ENCODE results near the gene CDH13. TPM values are rescaled to one million over a fixed set of nuclear protein-coding genes. Genes with fewer than 3 reads are reported as not detected.

The CDH13 gene
- polyA plus RNA-seq, 1 experiment, result 113 TPM

DNA sequence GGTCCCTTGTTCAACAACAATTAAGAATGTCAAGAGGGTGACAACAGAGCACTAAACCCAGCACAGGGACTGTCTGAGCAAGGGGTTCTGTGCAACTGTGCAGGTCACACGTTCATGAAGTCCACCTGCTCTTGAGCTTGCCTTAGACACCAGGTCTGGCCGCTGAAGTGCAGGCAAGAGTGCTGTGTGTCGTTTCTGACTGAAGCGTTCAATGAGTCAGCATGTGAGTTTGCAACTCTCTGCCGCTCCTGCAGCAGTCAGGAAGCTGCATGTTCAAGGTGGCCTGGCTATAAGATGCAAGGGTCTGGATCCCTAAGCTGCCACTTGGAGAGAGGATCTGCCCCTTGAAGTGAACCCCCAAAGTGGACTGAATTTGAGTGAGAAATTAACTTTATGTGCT, 848.3 kb downstream of the CDH13 start:
- CTCF ChIA-PET, result no interaction called here
- H3K4me3 ChIP-seq (ENCODE audit: low read depth, low read length), result no peak overlapping the region
- DNase-seq (ENCODE audit: low read depth), result no peak
- H3K27me3 ChIP-seq (ENCODE audit: control insufficient read depth, insufficient read depth, low read length), result no peaks in the 10 kb centered on the region
- POLR2A ChIA-PET, result interaction anchor here (0.6 kb wide), 1 partner anchor 637 kb away, joined by 4 read pairs; no protein-coding TSS in a partner anchor
- TF ChIP-seq, protein P1, sequence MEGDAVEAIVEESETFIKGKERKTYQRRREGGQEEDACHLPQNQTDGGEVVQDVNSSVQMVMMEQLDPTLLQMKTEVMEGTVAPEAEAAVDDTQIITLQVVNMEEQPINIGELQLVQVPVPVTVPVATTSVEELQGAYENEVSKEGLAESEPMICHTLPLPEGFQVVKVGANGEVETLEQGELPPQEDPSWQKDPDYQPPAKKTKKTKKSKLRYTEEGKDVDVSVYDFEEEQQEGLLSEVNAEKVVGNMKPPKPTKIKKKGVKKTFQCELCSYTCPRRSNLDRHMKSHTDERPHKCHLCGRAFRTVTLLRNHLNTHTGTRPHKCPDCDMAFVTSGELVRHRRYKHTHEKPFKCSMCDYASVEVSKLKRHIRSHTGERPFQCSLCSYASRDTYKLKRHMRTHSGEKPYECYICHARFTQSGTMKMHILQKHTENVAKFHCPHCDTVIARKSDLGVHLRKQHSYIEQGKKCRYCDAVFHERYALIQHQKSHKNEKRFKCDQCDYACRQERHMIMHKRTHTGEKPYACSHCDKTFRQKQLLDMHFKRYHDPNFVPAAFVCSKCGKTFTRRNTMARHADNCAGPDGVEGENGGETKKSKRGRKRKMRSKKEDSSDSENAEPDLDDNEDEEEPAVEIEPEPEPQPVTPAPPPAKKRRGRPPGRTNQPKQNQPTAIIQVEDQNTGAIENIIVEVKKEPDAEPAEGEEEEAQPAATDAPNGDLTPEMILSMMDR (IDR thresholded peaks at IDR 0.05; ENCODE audit: insufficient read depth, low read depth, low read length), result no peak
- H3K36me3 ChIP-seq (ENCODE audit: control insufficient read depth, insufficient read depth, low read length), result no peaks in the 10 kb centered on the region

- Histone ChIP-seq H3K4me3 (ENCODE audit: low read depth, low read length) (no peak overlapping the region), H3K36me3 (ENCODE audit: control insufficient read depth, insufficient read depth, low read length) (no peaks in the 10 kb centered on the region), H3K27me3 (ENCODE audit: control insufficient read depth, insufficient read depth, low read length) (no peaks in the 10 kb centered on the region)
- TF ChIP-seq, protein P1 (IDR thresholded peaks at IDR 0.05; ENCODE audit: insufficient read depth, low read depth, low read length), result no peak
- DNase-seq (ENCODE audit: low read depth), result no peak
- CTCF ChIA-PET, result no interaction called here
- POLR2A ChIA-PET, result no interaction called here
These were observed 854.8 kb downstream of the CDH13 start for GRCh38 chr16:83481589-83481988.

GRCh38 chr16:83482545-83483162, 855.9 kb downstream of the CDH13 start:
- no peaks in the 10 kb centered on the region for H3K27me3 ChIP-seq (ENCODE audit: control insufficient read depth, insufficient read depth, low read length)
- TF ChIP-seq, protein P1 (IDR thresholded peaks at IDR 0.05; ENCODE audit: insufficient read depth, low read depth, low read length), result no peak
- DNase-seq (ENCODE audit: low read depth), result no peak
- POLR2A ChIA-PET, result no interaction called here
- H3K36me3 ChIP-seq (ENCODE audit: control insufficient read depth, insufficient read depth, low read length), result no peaks in the 10 kb centered on the region
- CTCF ChIA-PET, result no interaction called here
- H3K4me3 ChIP-seq (ENCODE audit: low read depth, low read length), result no peak overlapping the region

DNA sequence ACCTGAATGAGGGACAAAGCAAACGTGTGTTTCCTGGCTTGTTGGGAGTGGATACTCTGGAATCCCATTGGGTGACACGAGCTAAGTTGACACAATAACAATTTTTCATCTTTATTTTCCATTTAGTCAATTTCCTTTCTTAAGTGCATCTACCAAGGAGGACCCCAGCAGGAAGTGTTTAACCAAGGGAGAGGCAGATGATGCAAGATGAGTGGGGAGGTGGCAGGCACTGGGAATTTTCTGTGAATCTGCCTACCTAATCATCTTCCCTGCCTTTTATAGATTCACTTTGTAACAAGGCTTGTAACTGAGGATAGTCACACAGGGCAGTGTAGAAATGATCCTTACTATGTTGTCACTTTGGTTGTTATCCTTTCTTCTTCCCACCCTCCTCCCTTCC, 863.3 kb downstream of the CDH13 start:
- no peak overlapping the region for H3K4me3 ChIP-seq (ENCODE audit: low read depth, low read length)
- DNase-seq (ENCODE audit: low read depth), result no peak
- H3K27me3 ChIP-seq (ENCODE audit: control insufficient read depth, insufficient read depth, low read length), result no peaks in the 10 kb centered on the region
- POLR2A ChIA-PET, result no interaction called here
- TF ChIP-seq, protein P1 (IDR thresholded peaks at IDR 0.05; ENCODE audit: insufficient read depth, low read depth, low read length), result no peak
- no peaks in the 10 kb centered on the region for H3K36me3 ChIP-seq (ENCODE audit: control insufficient read depth, insufficient read depth, low read length)
- CTCF ChIA-PET, result no interaction called here

- ChIA-PET POLR2A (no interaction called here), CTCF (no interaction called here)
- Histone ChIP-seq H3K36me3 (ENCODE audit: control insufficient read depth, insufficient read depth, low read length) (no peaks in the 10 kb centered on the region), H3K27me3 (ENCODE audit: control insufficient read depth, insufficient read depth, low read length) (no peaks in the 10 kb centered on the region), H3K4me3 (ENCODE audit: low read depth, low read length) (no peak overlapping the region)
- no peak for DNase-seq (ENCODE audit: low read depth)
- TF ChIP-seq, protein P1 (IDR thresholded peaks at IDR 0.05; ENCODE audit: insufficient read depth, low read depth, low read length), result no peak
These were observed 867.7 kb downstream of the CDH13 start for GRCh38 chr16:83494459-83494858.
